GM12892 (cell line): Measurements from ENCODE around the gene NDUFB11.

ENCODE experiments used
- POLR2A ChIP-seq: IDR thresholded peaks from 2 replicates; pipeline ENCODE4 v1.6.1; 2011; ENCODE audit warnings: low read depth, low read length, control low read depth
- POLR2AphosphoS5 ChIP-seq: IDR thresholded peaks from 2 replicates; pipeline ENCODE4 v1.6.1; 2011; ENCODE audit warnings: low read depth, low read length, control low read depth

- TF ChIP-seq POLR2AphosphoS5 (no peak), POLR2A (no peak)
Measured at GRCh38 chrX:47186096-47186740, 41.7 kb upstream of the NDUFB11 start.
